ENCODE measurements around the gene ATP6V1C2. TPM values are rescaled to one million over a fixed set of nuclear protein-coding genes. Genes with fewer than 3 reads are reported as not detected.

ATP6V1C2 gene
- total and polyA plus RNA-seq, 2 experiments from 2014 or later: 0.57 to 2.0 TPM

GRCh38 chr2:10818984-10819383, 97.6 kb downstream of the ATP6V1C2 start:
- Histone ChIP-seq H2AFZ (no peak overlapping the region), H3K9me2 (replicated peaks; ENCODE audit: insufficient read depth) (no peaks in the 10 kb centered on the region), H3K36me3 (replicated peaks; ENCODE audit: insufficient read depth, low read depth) (no peaks in the 10 kb centered on the region), H4K20me1 (ENCODE audit: insufficient read depth, poor library complexity, severe bottlenecking) (no peaks in the 10 kb centered on the region), H3K27ac (no peak overlapping the region), H3K27me3 (no peaks in the 10 kb centered on the region), H3K9me3 (ENCODE audit: low read depth) (no peaks in the 10 kb centered on the region), H3K79me2 (no peaks in the 10 kb centered on the region), H3K4me2 (no peak overlapping the region), H3K4me3 (no peak overlapping the region), H3K4me1 (ENCODE audit: insufficient read depth) (no peaks in the 10 kb centered on the region)
- DNase-seq (ENCODE audit: low spot score): no peak
- 76% methylated on average over 3 of the region's 3 CpGs for WGBS (ENCODE audit: low lambda C conversion rate, missing lambda C conversion rate)
- TF ChIP-seq EZH2phosphoT487 (IDR thresholded peaks at IDR 0.05; ENCODE audit: low read depth, severe bottlenecking, unreplicated experiment) (no peak), CTCF (IDR thresholded peaks at IDR 0.05; ENCODE audit: poor library complexity) (no peak), EZH2 (IDR thresholded peaks at IDR 0.05; ENCODE audit: borderline replicate concordance) (no peak)

GRCh38 chr2:10819714-10820314, 98.4 kb downstream of the ATP6V1C2 start:
- H3K27ac ChIP-seq: no peak overlapping the region
- no peak overlapping the region for H3K4me2 ChIP-seq
- DNase-seq (ENCODE audit: low spot score): no peak
- no peaks in the 10 kb centered on the region for H3K9me2 ChIP-seq (replicated peaks; ENCODE audit: insufficient read depth)
- H3K27me3 ChIP-seq: no peaks in the 10 kb centered on the region
- H3K36me3 ChIP-seq (replicated peaks; ENCODE audit: insufficient read depth, low read depth): no peaks in the 10 kb centered on the region
- H3K4me3 ChIP-seq: no peak overlapping the region
- WGBS (ENCODE audit: low lambda C conversion rate, missing lambda C conversion rate): 91% methylated on average over 12 of the region's 12 CpGs
- TF ChIP-seq EZH2 (IDR thresholded peaks at IDR 0.05; ENCODE audit: borderline replicate concordance) (no peak), CTCF (IDR thresholded peaks at IDR 0.05; ENCODE audit: poor library complexity) (no peak), EZH2phosphoT487 (IDR thresholded peaks at IDR 0.05; ENCODE audit: low read depth, severe bottlenecking, unreplicated experiment) (no peak)
- no peaks in the 10 kb centered on the region for H4K20me1 ChIP-seq (ENCODE audit: insufficient read depth, poor library complexity, severe bottlenecking)
- H2AFZ ChIP-seq: no peak overlapping the region
- no peaks in the 10 kb centered on the region for H3K4me1 ChIP-seq (ENCODE audit: insufficient read depth)
- H3K9me3 ChIP-seq (ENCODE audit: low read depth): no peaks in the 10 kb centered on the region
- H3K79me2 ChIP-seq: no peaks in the 10 kb centered on the region

- 83% methylated on average over 8 of the region's 8 CpGs for WGBS (ENCODE audit: low lambda C conversion rate, missing lambda C conversion rate)
- no peaks in the 10 kb centered on the region for H3K9me2 ChIP-seq (replicated peaks; ENCODE audit: insufficient read depth)
- no peaks in the 10 kb centered on the region for H3K9me3 ChIP-seq (ENCODE audit: low read depth)
- H4K20me1 ChIP-seq (ENCODE audit: insufficient read depth, poor library complexity, severe bottlenecking): no peaks in the 10 kb centered on the region
- no peaks in the 10 kb centered on the region for H3K79me2 ChIP-seq
- no peak overlapping the region for H3K4me2 ChIP-seq
- no peak overlapping the region for H3K4me3 ChIP-seq
- no peak overlapping the region for H2AFZ ChIP-seq
- no peaks in the 10 kb centered on the region for H3K27me3 ChIP-seq
- TF ChIP-seq CTCF (IDR thresholded peaks at IDR 0.05; ENCODE audit: poor library complexity) (no peak), EZH2 (IDR thresholded peaks at IDR 0.05; ENCODE audit: borderline replicate concordance) (no peak), EZH2phosphoT487 (IDR thresholded peaks at IDR 0.05; ENCODE audit: low read depth, severe bottlenecking, unreplicated experiment) (no peak)
- no peaks in the 10 kb centered on the region for H3K4me1 ChIP-seq (ENCODE audit: insufficient read depth)
- H3K27ac ChIP-seq: no peak overlapping the region
- DNase-seq (ENCODE audit: low spot score): no peak
- H3K36me3 ChIP-seq (replicated peaks; ENCODE audit: insufficient read depth, low read depth): no peaks in the 10 kb centered on the region
These were observed 99.1 kb downstream of the ATP6V1C2 start for GRCh38 chr2:10820562-10820961.

Measured in hepatocyte (in vitro differentiated cells).